IMR-90 (cell line): ENCODE results near the gene STK25.

ENCODE experiments used
- CHD1 ChIP-seq: IDR thresholded peaks from 2 replicates; pipeline ENCODE4 v1.6.1; 2012; ENCODE audit warnings: low read depth, low read length, improper control_type of control experiment
- CTCF ChIP-seq: conservative IDR thresholded peaks from 2 replicates; pipeline ENCODE4 v1.5.1; 2012; ENCODE audit warnings: mild to moderate bottlenecking, low read depth, low read length, improper control_type of control experiment
- FOS ChIP-seq: fragments of 150-350 bp; IDR thresholded peaks from 2 replicates; pipeline ENCODE4 v1.6.1; 2016; ENCODE audit warnings: low read depth, low read length
- MAZ ChIP-seq: IDR thresholded peaks from 2 replicates; pipeline ENCODE4 v1.6.1; 2012; ENCODE audit warnings: low read depth, mild to moderate bottlenecking, low read length, improper control_type of control experiment, moderate library complexity, borderline replicate concordance
- POLR2A ChIP-seq: IDR thresholded peaks from 2 replicates; pipeline ENCODE4 v1.6.1; 2012; ENCODE audit warnings: mild to moderate bottlenecking, low read depth, low read length
- RFX5 ChIP-seq: IDR thresholded peaks from 2 replicates; pipeline ENCODE4 v1.8.0; 2012; ENCODE audit warnings: low read depth, mild to moderate bottlenecking, low read length, moderate library complexity
- USF2 ChIP-seq: fragments of 150-350 bp; IDR thresholded peaks from 2 replicates; pipeline ENCODE4 v1.6.1; 2017; ENCODE audit warnings: mild to moderate bottlenecking, antibody characterized with exemption, low read length, low read depth

- no peak for TF ChIP-seq POLR2A
- TF ChIP-seq CTCF, result no peak
- TF ChIP-seq RFX5, result no peak
- no peak for TF ChIP-seq FOS
- TF ChIP-seq MAZ, result no peak
- no peak for TF ChIP-seq CHD1
- no peak for TF ChIP-seq USF2
Measured at GRCh38 chr2:241466230-241466629, 42.2 kb downstream of the STK25 start.
